Measurements from ENCODE around the gene HNRNPAB.
"Not testable (repeated sequence)": the region's sequence is repeated elsewhere in the genome, so short reads cannot be mapped to it uniquely, and the experiment has no call there.

HNRNPAB gene

DNA sequence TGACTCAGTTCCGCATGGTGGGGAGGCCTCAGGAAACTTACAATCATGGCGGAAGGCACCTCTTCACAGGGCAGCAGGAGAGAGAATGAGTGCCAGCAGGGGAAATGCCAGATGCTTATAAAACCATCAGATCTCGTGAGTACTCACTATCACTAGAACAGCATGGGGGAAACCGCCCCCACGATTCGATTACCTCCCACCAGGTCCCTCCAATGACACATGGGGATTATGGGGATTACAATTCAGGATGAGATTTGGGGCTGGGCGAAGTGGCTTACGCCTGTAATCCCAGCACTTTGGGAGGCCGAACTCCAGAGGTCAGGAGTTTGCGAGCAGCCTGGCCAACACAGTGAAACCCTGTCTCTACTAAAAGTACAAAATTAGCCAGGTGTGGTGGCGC, 6.2 kb upstream of the HNRNPAB start:
- DNase-seq, result not testable (repeated sequence)

DNA sequence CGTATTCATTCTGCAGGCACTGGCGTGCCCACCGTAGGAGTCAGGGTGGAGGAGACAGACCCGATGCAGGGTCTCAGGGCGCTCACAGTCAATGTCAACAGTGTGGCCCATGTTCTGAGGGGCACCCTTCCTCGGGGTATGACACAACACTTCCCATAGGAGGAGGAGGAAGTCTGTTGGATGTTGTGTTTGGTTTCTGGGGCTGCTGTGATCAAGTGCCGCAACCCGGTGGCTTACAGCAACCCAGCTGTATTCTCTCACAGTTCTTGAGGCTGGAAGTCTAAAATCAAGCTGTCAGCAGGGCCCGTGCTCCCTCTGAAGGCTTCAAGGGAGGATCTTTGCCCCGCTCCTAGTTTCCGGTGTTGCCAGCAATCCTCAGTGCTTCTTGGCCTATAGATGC, 5.6 kb upstream of the HNRNPAB start:
- DNase-seq, result no peak

DNA sequence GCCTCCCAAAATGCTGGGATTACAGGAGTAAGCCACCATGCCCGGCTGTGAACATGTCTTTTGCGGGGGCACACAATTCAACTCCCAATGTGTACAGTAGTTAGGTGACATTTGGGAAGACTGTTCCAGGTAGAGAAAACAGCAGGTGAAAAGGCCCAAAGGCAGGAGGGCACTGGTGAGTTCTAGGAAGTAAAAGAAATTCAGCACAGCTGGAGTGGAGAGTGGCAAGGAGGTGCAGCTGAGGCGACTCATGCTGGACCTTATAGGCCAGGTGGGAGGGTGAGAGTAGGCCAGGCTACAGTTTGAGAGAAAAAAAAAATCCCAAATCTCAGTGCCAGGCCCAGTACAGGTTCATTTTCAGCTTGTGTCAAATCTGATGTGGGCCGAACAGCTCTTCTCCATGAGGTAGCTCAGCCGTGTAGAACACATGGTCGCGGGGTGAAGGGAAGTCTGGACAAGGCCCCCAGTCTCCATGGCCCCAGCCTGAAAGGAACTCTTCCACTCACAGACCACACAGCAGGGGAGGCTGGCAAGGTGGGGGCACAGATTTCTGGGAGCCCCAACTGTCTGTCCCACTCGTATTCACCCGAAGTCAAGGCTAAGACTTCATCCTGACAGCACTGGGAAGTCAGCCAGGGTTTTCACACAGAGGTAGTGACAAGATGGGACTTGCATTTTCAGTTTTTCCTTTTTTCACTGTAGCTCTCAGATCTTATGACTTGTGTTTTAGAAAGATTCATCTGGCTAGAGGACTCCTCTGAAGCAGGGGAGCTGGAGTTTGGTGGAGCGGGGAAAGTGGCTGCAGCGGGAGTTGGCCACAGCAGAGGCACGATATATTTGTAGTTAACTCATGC, 4.5 kb upstream of the HNRNPAB start:
- DNase-seq, result no peak

DNA sequence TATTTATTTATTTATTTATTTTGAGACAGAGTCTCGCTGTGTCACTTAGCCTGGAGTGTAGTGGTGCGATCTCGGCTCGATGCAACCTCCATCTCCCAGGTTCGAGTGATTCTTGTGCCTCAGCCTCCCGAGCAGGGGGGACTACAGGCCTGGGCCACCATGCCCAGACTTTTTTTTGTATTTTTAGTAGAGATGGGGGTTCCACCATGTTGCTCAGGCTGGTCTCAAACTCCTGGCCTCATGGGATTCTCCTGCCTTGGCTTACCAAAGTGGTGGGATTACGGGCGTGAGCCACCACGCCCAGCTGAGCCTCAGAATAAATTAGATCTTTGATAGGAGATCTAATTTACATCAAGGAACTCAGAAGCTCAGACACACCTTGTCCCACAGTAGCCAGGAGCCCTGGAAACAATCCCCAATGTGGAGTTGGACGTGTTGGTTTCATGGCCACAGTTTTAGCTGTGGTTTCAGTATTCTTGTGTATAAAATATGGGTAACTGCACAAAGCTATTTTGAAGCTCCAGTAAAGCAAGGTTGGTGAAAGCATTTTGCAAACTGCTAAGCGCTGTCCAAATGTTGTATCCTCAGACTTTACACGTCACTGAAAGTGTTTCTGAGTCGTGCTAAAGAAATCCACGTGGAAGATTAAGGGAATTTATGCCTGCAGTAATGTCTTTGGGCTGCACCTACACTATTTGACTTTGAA, 3.0 kb upstream of the HNRNPAB start:
- DNase-seq, result no peak

DNA sequence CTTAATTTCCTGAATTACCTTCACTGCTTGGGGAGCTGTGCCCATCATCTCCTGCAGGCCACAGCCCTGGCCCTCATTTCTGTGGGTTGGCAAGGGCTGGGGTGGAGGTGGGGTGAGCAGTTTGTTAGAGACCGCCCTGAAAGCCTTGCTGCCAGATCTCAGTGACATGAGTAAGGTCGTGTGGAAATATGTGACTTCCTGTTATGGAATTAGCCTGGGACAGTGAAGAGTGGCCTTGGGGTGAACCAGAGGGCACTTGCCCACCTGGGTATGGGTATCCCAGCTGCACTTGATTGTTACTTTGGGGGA, 2.5 kb upstream of the HNRNPAB start:
- DNase-seq, result no peak

DNA sequence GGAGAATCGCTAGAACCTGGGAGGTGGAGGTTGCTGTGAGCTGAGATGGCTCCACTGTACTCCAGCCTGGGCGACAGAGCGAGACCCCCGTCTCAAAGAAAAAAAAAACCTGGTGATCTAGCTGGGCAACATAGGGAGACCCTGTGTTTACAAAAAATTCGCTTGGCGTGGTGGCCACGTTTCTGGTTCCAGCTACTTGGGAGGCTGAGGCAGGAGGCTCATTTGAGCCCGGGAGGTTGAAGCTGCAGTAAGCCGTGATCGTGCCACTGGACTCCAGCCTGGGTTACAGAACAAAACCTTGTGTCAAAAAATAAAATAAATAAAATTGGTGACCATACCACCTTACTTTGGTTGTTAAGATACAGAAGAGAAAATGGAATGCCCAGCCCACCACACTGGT, 1.8 kb upstream of the HNRNPAB start:
- DNase-seq, result no peak

- no peak for DNase-seq
These were observed 607 bp upstream of the HNRNPAB start for GRCh38 chr5:178203670-178204181.

DNA sequence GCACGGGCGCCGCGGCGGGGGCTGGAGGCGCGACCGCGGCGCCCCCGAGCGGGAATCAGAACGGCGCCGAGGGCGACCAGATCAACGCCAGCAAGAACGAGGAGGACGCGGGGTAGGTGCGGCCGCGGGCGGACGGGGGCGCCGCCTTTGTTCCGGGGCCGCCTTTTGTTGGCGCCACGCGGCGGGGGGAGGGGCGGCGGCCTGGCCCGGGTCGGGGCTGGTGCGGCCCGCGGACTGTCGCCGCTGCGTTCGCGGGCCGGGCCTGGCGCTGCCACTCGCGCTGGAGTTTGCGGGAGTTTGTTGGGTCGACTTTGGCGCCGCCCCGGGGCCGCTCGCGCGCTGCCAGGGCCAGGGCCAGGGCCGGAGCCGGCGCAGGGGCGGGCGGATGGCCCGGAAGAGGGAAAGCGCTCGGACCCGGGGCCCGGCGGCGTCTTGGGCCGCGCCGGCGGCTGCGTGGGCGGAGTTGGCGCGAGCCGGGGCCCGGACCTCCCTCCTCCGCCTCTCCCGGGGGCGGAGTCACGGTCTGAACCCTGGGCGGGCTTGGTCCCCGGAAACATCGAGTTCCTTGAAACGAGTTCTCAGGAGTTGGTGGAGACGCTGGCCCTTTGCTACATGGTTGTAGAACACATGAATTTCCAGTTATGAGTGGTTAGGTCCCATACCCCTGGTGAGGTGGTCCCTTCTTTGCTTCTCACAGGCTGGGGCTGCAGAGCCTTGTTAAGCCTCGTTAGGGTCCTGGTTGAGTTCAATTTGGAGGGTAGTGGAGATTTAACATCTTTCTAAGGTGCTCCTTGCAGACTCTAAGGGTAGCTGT, 809 bp downstream of the HNRNPAB start:
- peak; percentile 86 for DNase-seq

DNA sequence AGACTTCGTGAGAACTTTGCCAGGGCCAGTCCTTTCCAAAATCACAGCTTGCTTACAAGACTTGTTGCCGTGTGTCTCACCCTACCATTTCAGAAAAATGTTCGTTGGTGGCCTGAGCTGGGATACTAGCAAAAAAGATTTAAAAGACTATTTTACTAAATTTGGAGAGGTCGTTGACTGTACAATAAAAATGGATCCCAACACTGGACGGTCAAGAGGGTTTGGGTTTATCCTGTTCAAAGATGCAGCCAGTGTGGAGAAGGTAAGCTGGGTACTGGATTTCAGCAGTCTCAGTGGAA, 1.4 kb downstream of the HNRNPAB start:
- DNase-seq, result no peak

DNA sequence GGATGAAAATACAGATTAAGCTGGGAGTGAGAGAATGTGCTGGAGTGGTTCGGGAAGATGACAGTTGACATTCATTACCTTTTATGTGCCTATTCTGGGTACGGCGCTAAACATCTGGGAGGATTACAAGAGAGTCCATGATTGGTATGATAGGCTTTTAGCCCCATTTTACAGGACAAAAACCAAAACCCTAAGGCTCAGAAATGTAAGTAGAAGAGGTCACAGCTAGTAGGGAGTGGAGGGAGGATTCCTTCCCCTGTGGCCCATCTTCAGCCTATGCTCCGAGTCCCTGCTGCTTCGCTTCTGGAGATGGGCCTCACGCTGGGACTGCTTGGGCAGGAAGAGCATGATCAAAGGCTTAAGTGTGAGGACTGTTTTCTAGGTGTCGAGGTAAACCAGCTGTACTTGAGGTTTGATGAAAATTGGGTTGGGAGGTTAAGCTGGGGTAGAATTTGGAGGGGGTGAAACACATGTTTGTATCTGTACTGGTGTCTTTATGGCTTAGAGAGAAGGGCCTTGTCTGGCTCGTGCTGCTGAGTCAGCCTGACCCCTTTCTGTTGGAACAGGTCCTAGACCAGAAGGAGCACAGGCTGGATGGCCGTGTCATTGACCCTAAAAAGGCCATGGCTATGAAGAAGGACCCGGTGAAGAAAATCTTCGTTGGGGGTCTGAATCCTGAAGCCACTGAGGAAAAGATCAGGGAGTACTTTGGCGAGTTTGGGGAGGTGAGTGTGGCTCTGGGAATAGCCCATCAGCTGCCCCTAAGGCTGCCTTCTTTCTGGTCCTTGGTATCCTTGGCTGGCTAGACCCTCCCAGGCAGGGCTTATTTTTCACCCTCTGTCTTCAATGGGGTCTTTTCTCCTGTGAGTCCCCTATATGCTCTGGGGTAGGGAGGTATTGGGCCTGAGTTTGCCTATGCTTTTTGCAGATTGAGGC, 2.1 kb downstream of the HNRNPAB start:
- no peak for DNase-seq

GRCh38 chr5:178207183-178207916, 3.0 kb downstream of the HNRNPAB start:
- DNase-seq, result no peak

DNA sequence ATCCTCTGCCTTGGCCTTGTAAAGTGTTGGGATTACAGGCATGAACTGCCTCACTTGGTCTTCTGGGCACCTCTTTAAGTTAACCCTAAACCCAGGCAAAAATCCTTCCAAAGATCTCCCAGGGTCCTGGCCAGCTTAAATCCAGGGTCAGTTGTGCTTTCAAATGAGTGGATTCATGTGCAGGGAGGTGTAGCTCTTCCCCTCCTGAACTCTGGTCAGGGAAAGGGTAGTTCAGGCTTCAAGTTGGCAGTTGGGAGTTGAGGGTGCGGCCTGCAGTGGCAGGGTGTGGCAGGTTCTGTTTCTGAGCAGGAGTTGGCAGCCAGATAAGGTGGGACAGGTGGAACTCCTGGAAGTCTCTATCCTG, 3.6 kb downstream of the HNRNPAB start:
- DNase-seq, result no peak

- DNase-seq, result no peak
These were observed 4.4 kb downstream of the HNRNPAB start for GRCh38 chr5:178208540-178209227.

DNA sequence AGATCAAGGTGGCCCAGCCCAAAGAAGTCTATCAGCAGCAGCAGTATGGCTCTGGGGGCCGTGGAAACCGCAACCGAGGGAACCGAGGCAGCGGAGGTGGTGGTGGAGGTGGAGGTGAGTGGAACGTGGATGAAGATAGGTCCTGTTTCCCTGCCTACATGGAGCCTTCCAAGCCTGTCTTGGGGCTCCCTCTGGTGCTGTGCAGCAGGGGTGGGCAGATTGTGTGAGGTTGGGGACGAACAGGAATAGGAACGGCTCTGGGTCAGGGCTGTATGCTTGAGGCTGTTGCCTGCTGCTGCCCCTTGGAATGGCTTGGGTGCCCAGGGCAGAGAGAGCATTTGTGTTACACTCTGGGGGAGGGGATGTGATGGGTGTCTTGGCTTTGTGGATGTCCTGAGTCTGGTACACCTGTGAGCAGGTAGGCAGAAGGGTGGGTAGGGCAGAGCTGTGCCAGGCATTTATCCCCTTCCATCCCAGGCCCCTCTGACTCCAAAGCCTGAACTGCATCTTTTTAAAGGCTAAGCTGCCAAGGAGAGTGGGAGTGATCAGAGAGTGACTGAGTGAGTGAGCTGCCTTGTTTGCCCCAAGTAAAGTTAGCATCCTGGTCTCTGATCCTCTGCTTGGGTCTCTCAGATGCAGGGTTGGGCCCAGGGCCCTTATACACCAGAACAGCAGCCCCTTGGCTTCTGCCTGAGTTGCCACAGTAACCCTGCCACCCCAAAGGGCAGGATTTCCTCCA, 5.2 kb downstream of the HNRNPAB start:
- no peak for DNase-seq

GRCh38 chr5:178210073-178210535, 5.8 kb downstream of the HNRNPAB start:
- no peak for DNase-seq

- no peak for DNase-seq
These were observed 6.4 kb downstream of the HNRNPAB start for GRCh38 chr5:178210686-178211085.

DNA sequence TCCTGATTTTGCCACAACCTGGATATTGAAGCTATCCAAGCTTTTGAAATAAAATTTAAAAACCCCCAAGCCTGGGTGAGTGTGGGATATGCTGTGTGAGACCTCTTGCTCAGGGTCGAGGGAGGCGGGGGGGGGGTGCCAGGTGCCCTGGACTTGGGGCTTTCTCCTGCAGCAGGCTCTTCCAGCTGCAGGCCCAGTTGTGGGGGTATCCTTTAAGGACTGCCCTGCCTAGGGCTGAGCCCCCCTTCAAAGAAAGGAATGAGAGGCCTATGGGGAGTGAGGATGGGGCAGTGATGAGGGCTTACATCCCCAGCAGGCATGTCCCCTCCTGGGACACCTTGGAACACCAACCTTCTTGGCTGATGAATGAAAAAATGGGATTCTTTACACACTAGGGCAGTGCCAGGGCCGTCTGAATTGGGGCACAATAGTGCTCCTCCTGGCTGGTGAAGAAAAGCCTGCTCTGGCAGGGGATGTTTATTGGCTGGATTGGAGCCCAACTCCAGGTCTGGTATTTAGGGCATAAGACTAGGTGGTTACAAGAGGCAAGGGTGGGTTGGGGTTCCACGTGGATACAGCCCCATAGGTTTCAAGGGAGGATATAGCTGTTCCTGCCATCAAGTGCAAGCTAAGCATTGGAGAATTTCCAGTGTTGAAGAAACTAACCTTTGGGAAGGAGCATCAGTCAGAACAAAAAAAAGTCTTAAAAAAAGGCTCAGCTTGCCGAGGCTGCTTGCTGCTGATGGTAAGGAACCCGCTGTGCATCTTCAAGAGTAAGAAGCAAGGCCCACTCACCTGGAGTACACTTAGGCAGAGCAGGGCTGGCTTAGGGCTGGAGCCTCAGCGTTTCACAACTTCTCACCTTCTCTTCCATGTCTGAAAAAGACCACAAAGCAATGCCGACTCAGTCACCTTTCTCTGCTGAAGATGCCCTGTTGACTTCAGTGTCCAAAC, 7.0 kb downstream of the HNRNPAB start:
- DNase-seq, result no peak

GRCh38 chr5:178212241-178213002, 8.1 kb downstream of the HNRNPAB start:
- DNase-seq, result no peak
